Right atrium auricular region (tissue), 2 donors: Measurements from ENCODE around the gene CRYZ. TPM values are rescaled to one million over a fixed set of nuclear protein-coding genes. Genes with fewer than 3 reads are reported as not detected.
"Not testable (repeated sequence)": the region's sequence is repeated elsewhere in the genome, so short reads cannot be mapped to it uniquely, and the experiment has no call there.

Experiments
- DNase-seq: peaks from one replicate; pipeline ENCODE4 v3.0.0-alpha.2; 2019; ENCODE audit warnings: low spot score
- H3K27ac ChIP-seq, 2 donors: fragments of 200-600 bp; sonication (generic); 1 replicate in 1 of 2; 2 replicates in 1 of 2; pipeline ENCODE4 v1.5.1; 2016 to 2019
- H3K27me3 ChIP-seq, 2 donors: fragments of 200-600 bp; sonication (generic); one replicate each; pipeline versions ENCODE4 v1.5.1 to v1.6.0; 2017 to 2019
- H3K36me3 ChIP-seq: fragments of 200-600 bp; sonication (generic); one replicate; pipeline ENCODE4 v1.5.1; 2016
- H3K4me1 ChIP-seq, 2 donors: fragments of 200-600 bp; sonication (generic); one replicate each; pipeline versions ENCODE4 v1.5.1 to v1.6.0; 2017 to 2019
- H3K4me3 ChIP-seq, 2 donors: fragments of 200-600 bp; sonication (generic); 1 replicate in 1 of 2; 2 replicates in 1 of 2; pipeline ENCODE4 v1.5.1; 2017 to 2019; ENCODE audit warnings: mild to moderate bottlenecking in 1 of 2, moderate library complexity in 1 of 2
- H3K9me3 ChIP-seq, 2 donors: fragments of 200-600 bp; sonication (generic); one replicate each; pipeline ENCODE4 v1.5.1; 2019
- CTCF ChIP-seq, 2 donors: fragments of 200-600 bp; sonication (generic); IDR thresholded peaks; one replicate each; pipeline ENCODE4 v1.5.1; 2019; ENCODE audit warnings: antibody characterized with exemption in 2 of 2
- total RNA-seq, 2 donors: library from RNA; depleted of rRNA; stranded (reverse); fragments of >200 nt; gene quantifications; one replicate each; pipeline ENCODE4 v1.1.0, GENCODE V29; 2016

CRYZ gene
- total RNA-seq, 2 donors from 2014 or later: 30.5 to 39.8 TPM

GRCh38 chr1:74673351-74674111, 59.3 kb downstream of the CRYZ start, which contains the start of gene ERICH3:
Gene ERICH3 (minus strand): TSS chr1:74673792. CDS start chr1:74673519, 273 bp downstream.
- DNase-seq: no peak

GRCh38 chr1:74670866-74671265, 62.0 kb downstream of the CRYZ start:
- not testable (repeated sequence) for H3K36me3 ChIP-seq, H3K4me3 ChIP-seq, DNase-seq, H3K27ac ChIP-seq, H3K9me3 ChIP-seq, H3K4me1 ChIP-seq, H3K27me3 ChIP-seq

More at GRCh38 chr1:74673351-74674111, 59.3 kb downstream of the CRYZ start, which contains the start of gene ERICH3:
- no peaks in the 10 kb centered on the region for H3K36me3 ChIP-seq
- H3K4me3 ChIP-seq: peak within 1 kb of the TSS in 1 of 2 donors; percentile 36
- H3K9me3 ChIP-seq: peaks cover 0 to 9% of the 10 kb centered on the region in 2 donors
- H3K27me3 ChIP-seq: no peaks in the 10 kb centered on the region
- no peaks in the 10 kb centered on the region for H3K4me1 ChIP-seq
- H3K27ac ChIP-seq: no peak within 1 kb of the TSS
- no peak for TF ChIP-seq CTCF (IDR thresholded peaks at IDR 0.05)

Other genes starting within 250 kb of the CRYZ start
- not detected for gene LRRC53, start 220.4 kb downstream of the CRYZ start, total RNA-seq
- under 1 TPM in 1 of 2 donors, not detected in 1; 0.07 TPM for gene ERICH3, start 59.3 kb downstream of the CRYZ start, total RNA-seq
- 10 to 100 TPM; 13.9 to 15.0 TPM for gene TYW3, start 102 bp upstream of the CRYZ start, total RNA-seq